Endothelial cell of umbilical vein (primary cell): Measurements from ENCODE around the gene KLHL24.

Experiments used
- EZH2 ChIP-seq: IDR thresholded peaks from 2 replicates; pipeline ENCODE4 v1.6.1; 2012; ENCODE audit warnings: borderline replicate concordance, low read depth, mild to moderate bottlenecking, moderate library complexity, low read length, inconsistent platforms; ENCODE audit not compliant: severe bottlenecking
- GATA2 ChIP-seq: IDR thresholded peaks from 2 replicates; pipeline ENCODE4 v1.7.0; 2011; ENCODE audit warnings: low read depth, mild to moderate bottlenecking, moderate library complexity, mixed read lengths, low read length; ENCODE audit not compliant: insufficient read length, insufficient read depth
- MYC ChIP-seq: IDR thresholded peaks from one replicate; pipeline ENCODE4 v1.6.1; 2011; ENCODE audit warnings: mild to moderate bottlenecking, low read depth, low read length
- POLR2A ChIP-seq: IDR thresholded peaks from 2 replicates; pipeline ENCODE4 v1.6.1; 2012; ENCODE audit warnings: low read depth, mild to moderate bottlenecking, control low read depth, low read length
- POLR2AphosphoS5 ChIP-seq: IDR thresholded peaks from 2 replicates; pipeline ENCODE4 v1.6.1; 2012; ENCODE audit warnings: low read depth, mild to moderate bottlenecking, control low read depth, low read length, moderate library complexity; ENCODE audit not compliant: insufficient read depth
- TF ChIP-seq, protein P1 (sequence below), 2 donors: IDR thresholded peaks; 1 replicate in 1 of 2; 2 replicates in 1 of 2; pipeline ENCODE4 v1.5.1; 2011; ENCODE audit warnings: low read length in 2 of 2, mild to moderate bottlenecking in 2 of 2, moderate library complexity in 2 of 2, control low read depth in 1 of 2, inconsistent platforms in 1 of 2, low read depth in 1 of 2; ENCODE audit not compliant: insufficient read depth in 1 of 2; ENCODE audit errors: extremely low read depth in 1 of 2
- TF ChIP-seq, protein P2 (sequence below): IDR thresholded peaks from 2 replicates; pipeline ENCODE4 v1.6.1; 2011; ENCODE audit not compliant: insufficient read depth, insufficient read length

DNA sequence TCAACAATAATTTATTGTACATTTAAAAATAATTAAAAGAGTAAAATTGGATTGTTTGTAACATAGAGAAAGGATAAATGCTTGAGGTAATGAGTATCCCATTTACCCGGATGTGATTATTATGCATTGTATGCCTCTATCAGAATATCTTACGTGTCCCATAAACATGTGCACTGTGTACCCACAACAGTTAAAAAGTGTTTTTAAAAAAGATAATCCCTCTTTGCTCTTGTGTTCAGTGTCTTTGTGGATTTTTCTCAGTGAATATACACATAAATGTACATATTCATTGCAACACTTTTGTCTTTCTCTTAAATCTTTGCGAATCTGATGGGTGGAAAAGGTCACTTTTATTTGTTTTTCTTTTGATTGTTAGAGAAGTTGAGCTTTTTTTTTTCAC is 82.6 kb downstream of the KLHL24 start:
- TF ChIP-seq EZH2 (no peak), POLR2A (no peak), MYC (no peak), GATA2 (no peak), POLR2AphosphoS5 (no peak)
- TF ChIP-seq, protein P1, sequence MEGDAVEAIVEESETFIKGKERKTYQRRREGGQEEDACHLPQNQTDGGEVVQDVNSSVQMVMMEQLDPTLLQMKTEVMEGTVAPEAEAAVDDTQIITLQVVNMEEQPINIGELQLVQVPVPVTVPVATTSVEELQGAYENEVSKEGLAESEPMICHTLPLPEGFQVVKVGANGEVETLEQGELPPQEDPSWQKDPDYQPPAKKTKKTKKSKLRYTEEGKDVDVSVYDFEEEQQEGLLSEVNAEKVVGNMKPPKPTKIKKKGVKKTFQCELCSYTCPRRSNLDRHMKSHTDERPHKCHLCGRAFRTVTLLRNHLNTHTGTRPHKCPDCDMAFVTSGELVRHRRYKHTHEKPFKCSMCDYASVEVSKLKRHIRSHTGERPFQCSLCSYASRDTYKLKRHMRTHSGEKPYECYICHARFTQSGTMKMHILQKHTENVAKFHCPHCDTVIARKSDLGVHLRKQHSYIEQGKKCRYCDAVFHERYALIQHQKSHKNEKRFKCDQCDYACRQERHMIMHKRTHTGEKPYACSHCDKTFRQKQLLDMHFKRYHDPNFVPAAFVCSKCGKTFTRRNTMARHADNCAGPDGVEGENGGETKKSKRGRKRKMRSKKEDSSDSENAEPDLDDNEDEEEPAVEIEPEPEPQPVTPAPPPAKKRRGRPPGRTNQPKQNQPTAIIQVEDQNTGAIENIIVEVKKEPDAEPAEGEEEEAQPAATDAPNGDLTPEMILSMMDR (IDR thresholded peaks at IDR 0.05; ENCODE audit: extremely low read depth in 1 of 2, insufficient read depth in 1 of 2, low read depth in 1 of 2, low read length in 2 of 2): no peak
- TF ChIP-seq, protein P2, sequence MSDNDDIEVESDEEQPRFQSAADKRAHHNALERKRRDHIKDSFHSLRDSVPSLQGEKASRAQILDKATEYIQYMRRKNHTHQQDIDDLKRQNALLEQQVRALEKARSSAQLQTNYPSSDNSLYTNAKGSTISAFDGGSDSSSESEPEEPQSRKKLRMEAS: no peak
